Neuronal stem cell (in vitro differentiated cells): ENCODE results near the gene ERC2.
A peak's percentile ranks its signal among the peaks of the same experiment; 100 is the strongest.

Experiments
- DNase-seq: peaks from one replicate; pipeline ENCODE4 v3.0.0-alpha.2; 2013; ENCODE audit warnings: low spot score
- H2AFZ ChIP-seq: one replicate; pipeline ENCODE4 v1.6.1; 2013; ENCODE audit warnings: mild to moderate bottlenecking, low read length, inconsistent platforms
- H2AK5ac ChIP-seq: 2 replicates; pipeline ENCODE4 v1.6.1; 2013; ENCODE audit warnings: low read depth, mild to moderate bottlenecking, inconsistent platforms, low read length, moderate library complexity, mixed read lengths
- H2BK120ac ChIP-seq: 2 replicates; pipeline ENCODE4 v1.6.1; 2013; ENCODE audit warnings: low read depth, mild to moderate bottlenecking, inconsistent platforms, low read length, moderate library complexity, mixed read lengths
- H2BK12ac ChIP-seq: one replicate; pipeline ENCODE4 v1.6.1; 2013; ENCODE audit warnings: low read length, inconsistent platforms
- H2BK15ac ChIP-seq: 2 replicates; pipeline ENCODE4 v1.6.1; 2013; ENCODE audit warnings: mild to moderate bottlenecking, low read length, inconsistent platforms, mixed read lengths
- H2BK5ac ChIP-seq: one replicate; pipeline ENCODE4 v1.6.1; 2013; ENCODE audit warnings: inconsistent platforms, mild to moderate bottlenecking, low read length, moderate library complexity
- H3K14ac ChIP-seq: one replicate; pipeline ENCODE4 v1.6.1; 2013; ENCODE audit warnings: low read length, inconsistent platforms
- H3K18ac ChIP-seq: 2 replicates; pipeline ENCODE4 v1.6.1; 2013; ENCODE audit warnings: low read length, inconsistent platforms
- H3K23ac ChIP-seq: 2 replicates; pipeline ENCODE4 v1.6.1; 2013; ENCODE audit warnings: low read depth, mild to moderate bottlenecking, mixed read lengths, low read length, inconsistent platforms; ENCODE audit not compliant: poor library complexity
- H3K27ac ChIP-seq: replicated peaks from 3 replicates; pipeline ENCODE4 v1.5.1; 2013; ENCODE audit warnings: low read length, inconsistent platforms
- H3K27me3 ChIP-seq, 3 experiments: 2 replicates each; pipeline ENCODE4 v1.6.1; 2013; ENCODE audit warnings: low read length in 3 of 3, mild to moderate bottlenecking in 2 of 3, inconsistent platforms in 1 of 3, low read depth in 1 of 3, mixed read lengths in 1 of 3, moderate library complexity in 1 of 3; ENCODE audit not compliant: control insufficient read depth in 3 of 3, insufficient read depth in 3 of 3
- H3K36me3 ChIP-seq, 2 donors: replicated peaks in 1 of 2; 2 replicates each; pipeline ENCODE4 v1.6.1; 2013; ENCODE audit warnings: low read length in 2 of 2; ENCODE audit not compliant: control insufficient read depth in 2 of 2, insufficient read depth in 2 of 2
- H3K4ac ChIP-seq: 2 replicates; pipeline ENCODE4 v1.6.1; 2013; ENCODE audit warnings: inconsistent platforms, mild to moderate bottlenecking, low read length, moderate library complexity
- H3K4me1 ChIP-seq, 2 donors: 1 replicate in 1 of 2; 2 replicates in 1 of 2; pipeline ENCODE4 v1.6.1; 2013; ENCODE audit warnings: low read length in 2 of 2, low read depth in 1 of 2; ENCODE audit not compliant: control insufficient read depth in 2 of 2, insufficient read depth in 1 of 2
- H3K4me2 ChIP-seq: one replicate; pipeline ENCODE4 v1.6.1; 2013; ENCODE audit warnings: mild to moderate bottlenecking, low read length, inconsistent platforms; ENCODE audit not compliant: insufficient read depth, poor library complexity, severe bottlenecking
- H3K4me3 ChIP-seq, 2 donors: 2 replicates each; pipeline ENCODE4 v1.5.1; 2013; ENCODE audit warnings: low read length in 2 of 2, mild to moderate bottlenecking in 2 of 2, inconsistent platforms in 1 of 2, moderate library complexity in 1 of 2
- H3K79me1 ChIP-seq: one replicate; pipeline ENCODE4 v1.6.1; 2013; ENCODE audit warnings: low read depth, mild to moderate bottlenecking, inconsistent platforms, low read length, moderate library complexity
- H3K9ac ChIP-seq: one replicate; pipeline ENCODE4 v1.6.1; 2013; ENCODE audit warnings: mild to moderate bottlenecking, low read depth, low read length, inconsistent platforms; ENCODE audit not compliant: poor library complexity
- H3K9me3 ChIP-seq, 2 donors: replicated peaks in 1 of 2; 2 replicates each; pipeline versions ENCODE3 to v1.6.1; 2013; ENCODE audit warnings: low read length in 2 of 2, mild to moderate bottlenecking in 2 of 2, inconsistent platforms in 1 of 2, low read depth in 1 of 2, mixed read lengths in 1 of 2, moderate library complexity in 1 of 2; ENCODE audit not compliant: control insufficient read depth in 2 of 2, insufficient read depth in 1 of 2
- H4K8ac ChIP-seq: one replicate; pipeline ENCODE4 v1.6.1; 2013; ENCODE audit warnings: low read depth, mild to moderate bottlenecking, inconsistent platforms, low read length, moderate library complexity
- H4K91ac ChIP-seq: one replicate; pipeline ENCODE4 v1.6.1; 2013; ENCODE audit warnings: low read length, low read depth, mild to moderate bottlenecking, inconsistent platforms; ENCODE audit not compliant: poor library complexity
- WGBS, 2 donors: extraction: QIAGEN DNeasy Blood & Tissue Kit; methylation state at CpG; one replicate each; pipeline ENCODE4 v1.1.7; 2013; ENCODE audit warnings: missing lambda C conversion rate in 2 of 2, mixed read lengths in 1 of 2; ENCODE audit not compliant: insufficient read length in 2 of 2, insufficient replicate concordance in 1 of 2; ENCODE audit errors: extremely low coverage in 2 of 2; 5-methylcytosine and 5-hydroxymethylcytosine counted together

Gene ERC2

DNA sequence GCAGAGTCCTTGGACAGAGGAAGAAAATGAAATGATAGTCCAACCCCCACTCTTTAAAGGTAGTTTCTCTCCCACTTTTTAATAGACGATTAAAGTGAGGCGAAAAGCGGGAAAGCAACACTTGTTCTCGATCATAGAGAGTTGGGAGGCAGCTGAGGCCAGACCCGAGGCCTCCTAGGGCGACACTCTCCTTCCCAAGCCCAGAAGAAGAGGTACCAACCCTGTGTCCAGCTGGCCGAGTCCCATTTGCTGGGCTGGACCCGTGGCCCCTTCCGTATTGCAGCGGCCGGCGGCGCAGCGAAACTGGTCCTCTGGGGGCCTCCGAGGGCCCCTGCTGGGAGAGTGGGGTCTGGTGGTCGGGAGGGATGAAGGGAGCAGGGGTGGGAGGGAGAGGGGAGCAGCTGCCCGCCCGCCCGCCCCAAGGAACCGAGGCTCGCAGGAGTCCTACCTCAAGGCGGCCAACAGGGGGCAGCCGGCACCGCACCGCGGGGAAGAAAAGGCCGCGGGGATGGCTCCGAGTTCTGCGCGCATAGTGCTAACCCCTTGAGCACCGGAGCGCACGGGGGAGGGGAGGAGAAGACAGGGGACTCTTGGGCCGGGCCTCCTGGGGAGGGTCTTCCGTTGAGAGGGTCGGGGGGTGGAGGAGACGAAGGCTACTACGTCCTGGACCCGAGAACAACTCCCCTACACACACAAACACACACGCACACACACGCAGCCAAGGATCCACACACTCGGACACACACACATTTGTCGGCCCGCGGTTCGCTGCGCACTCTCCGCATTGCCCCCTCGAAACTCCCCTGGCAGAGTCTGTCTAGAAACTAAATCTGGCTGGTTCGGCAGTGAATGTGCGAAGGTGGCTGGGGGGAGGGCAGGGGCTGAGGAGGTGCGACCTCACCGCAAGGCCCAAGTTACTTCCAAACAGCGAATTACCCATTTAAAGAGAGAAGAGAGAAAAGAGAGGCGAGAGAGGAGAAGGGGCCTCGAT, 983.2 kb downstream of the ERC2 start:
- no peak overlapping the region for H4K91ac ChIP-seq
- H3K4me2 ChIP-seq: peak overlapping the region; percentile 97
- H2AK5ac ChIP-seq: no peak overlapping the region
- H3K9me3 ChIP-seq: peaks cover 0 to 12% of the 10 kb centered on the region in 2 donors
- H3K79me1 ChIP-seq: no peaks in the 10 kb centered on the region
- peak overlapping the region; percentile 97 for H2AFZ ChIP-seq
- peak overlapping the region; percentile 72 for H3K9ac ChIP-seq
- peaks cover 0 to 67% (median 32%) of the 10 kb centered on the region in 3 experiments for H3K27me3 ChIP-seq
- peak overlapping the region; percentile 76 to 81 for H3K4me3 ChIP-seq
- H2BK5ac ChIP-seq: no peak overlapping the region
- no peak overlapping the region for H3K4ac ChIP-seq
- no peak overlapping the region for H3K14ac ChIP-seq
- no peak overlapping the region for H3K27ac ChIP-seq
- H3K18ac ChIP-seq: peak overlapping the region; percentile 84
- peak; percentile 82 for DNase-seq
- WGBS, 2 donors: no CpG with 5 or more reads among the region's 57 CpGs
- H2BK120ac ChIP-seq: no peak overlapping the region
- no peak overlapping the region for H2BK15ac ChIP-seq
- peaks cover 0 to 41% of the 10 kb centered on the region in 2 donors for H3K36me3 ChIP-seq
- peaks cover 9 to 37% of the 10 kb centered on the region in 2 donors for H3K4me1 ChIP-seq
- H2BK12ac ChIP-seq: no peak overlapping the region
- peak overlapping the region; percentile 62 for H3K23ac ChIP-seq
- H4K8ac ChIP-seq: no peak overlapping the region

DNA sequence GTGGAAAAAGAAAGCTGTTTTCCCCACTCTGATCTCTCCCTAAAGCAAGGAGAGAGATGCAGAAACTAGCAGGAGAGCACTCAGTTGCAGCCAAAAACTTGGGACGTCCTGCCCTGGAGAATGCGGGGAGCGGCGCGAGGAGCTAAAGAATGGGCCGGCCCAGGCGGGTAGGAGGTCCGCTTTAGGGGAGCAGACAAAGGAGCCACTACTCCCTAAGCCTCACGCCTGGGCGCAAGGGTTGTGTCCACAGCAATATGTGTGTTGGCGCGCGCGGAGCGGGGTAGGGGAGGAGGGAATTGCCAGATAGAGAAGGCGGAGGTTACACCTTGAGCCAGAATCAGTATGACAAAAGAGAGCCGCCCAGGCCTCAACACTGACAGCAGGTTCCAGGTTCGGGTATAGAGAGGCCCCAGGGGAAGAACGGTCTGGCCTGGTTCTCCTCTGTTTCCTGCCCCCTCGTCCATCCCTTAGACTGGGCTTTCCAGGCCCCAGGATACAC, 984.0 kb downstream of the ERC2 start:
- no peak overlapping the region for H2AK5ac ChIP-seq
- H2BK15ac ChIP-seq: no peak overlapping the region
- H2AFZ ChIP-seq: peak overlapping the region; percentile 72
- WGBS, 2 donors: no CpG with 5 or more reads among the region's 20 CpGs
- peak overlapping the region; percentile 37 for H3K4me2 ChIP-seq
- H3K36me3 ChIP-seq: peaks cover 0 to 49% of the 10 kb centered on the region in 2 donors
- H3K27ac ChIP-seq: no peak overlapping the region
- H3K27me3 ChIP-seq: peaks cover 0 to 67% (median 29%) of the 10 kb centered on the region in 3 experiments
- peak overlapping the region; percentile 55 to 76 for H3K4me3 ChIP-seq
- peaks cover 0 to 12% of the 10 kb centered on the region in 2 donors for H3K9me3 ChIP-seq
- H3K14ac ChIP-seq: no peak overlapping the region
- no peaks in the 10 kb centered on the region for H3K79me1 ChIP-seq
- no peak overlapping the region for H3K4ac ChIP-seq
- peaks cover 9 to 32% of the 10 kb centered on the region in 2 donors for H3K4me1 ChIP-seq
- H2BK12ac ChIP-seq: no peak overlapping the region
- DNase-seq: peak; percentile 15
- no peak overlapping the region for H2BK5ac ChIP-seq
- H3K23ac ChIP-seq: no peak overlapping the region
- no peak overlapping the region for H4K91ac ChIP-seq
- no peak overlapping the region for H3K9ac ChIP-seq
- no peak overlapping the region for H2BK120ac ChIP-seq
- peak overlapping the region; percentile 40 for H3K18ac ChIP-seq
- H4K8ac ChIP-seq: no peak overlapping the region

DNA sequence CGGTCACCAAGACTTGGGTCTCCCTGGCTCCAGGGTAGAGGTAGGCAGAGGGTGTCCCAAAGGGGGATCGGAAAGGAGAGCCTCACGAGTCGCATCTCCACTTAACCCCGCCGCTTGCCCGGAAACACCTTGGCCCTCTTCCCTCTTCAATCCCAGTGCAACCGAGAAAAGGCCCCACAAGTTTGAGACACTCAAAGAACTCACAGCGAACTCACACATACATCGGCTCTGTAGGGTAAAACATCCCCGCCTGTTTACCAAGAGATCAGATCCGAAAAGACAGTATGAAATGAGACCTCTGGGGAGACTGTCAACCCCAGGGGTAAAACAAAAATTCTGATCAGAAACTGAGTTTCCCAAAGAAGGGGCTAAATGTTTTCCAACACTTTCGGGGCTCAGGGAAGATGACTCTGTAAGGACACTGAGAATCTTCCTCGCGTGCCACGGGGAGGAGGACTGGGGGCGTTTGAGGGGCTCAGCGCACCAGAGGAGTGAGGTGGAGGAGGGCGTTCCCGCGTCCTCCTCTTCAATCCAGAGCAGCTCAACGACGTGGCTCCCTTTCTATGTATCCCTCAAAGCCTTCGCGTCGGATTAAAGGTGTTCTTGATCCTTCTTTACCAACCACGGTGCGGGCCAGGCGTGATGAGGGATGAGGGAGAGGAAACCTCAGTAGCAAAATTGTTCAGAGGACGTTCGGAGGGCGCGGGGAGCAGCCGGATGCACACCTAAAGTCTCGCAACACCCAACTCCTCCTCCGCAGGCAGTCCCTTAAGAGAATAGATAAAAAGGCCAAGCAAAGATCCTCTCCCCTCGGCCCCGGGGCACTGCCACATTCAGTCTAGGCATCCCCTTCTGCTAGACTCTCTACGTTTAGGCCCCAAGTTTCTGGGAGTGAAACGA, 984.8 kb downstream of the ERC2 start:
- H3K4me2 ChIP-seq: peak overlapping the region; percentile 95
- no peak overlapping the region for H3K9ac ChIP-seq
- H3K14ac ChIP-seq: peak overlapping the region; percentile 63
- H3K18ac ChIP-seq: peak overlapping the region; percentile 61
- H3K23ac ChIP-seq: peak overlapping the region; percentile 59
- no peak overlapping the region for H2BK15ac ChIP-seq
- peaks cover 0 to 57% of the 10 kb centered on the region in 2 donors for H3K36me3 ChIP-seq
- no peak overlapping the region for H3K27ac ChIP-seq
- no peak overlapping the region for H4K91ac ChIP-seq
- no peak overlapping the region for H4K8ac ChIP-seq
- H2AK5ac ChIP-seq: no peak overlapping the region
- H3K4ac ChIP-seq: no peak overlapping the region
- H3K4me3 ChIP-seq: peak overlapping the region in 1 of 2 donors; percentile 78
- peaks cover 2 to 28% of the 10 kb centered on the region in 2 donors for H3K4me1 ChIP-seq
- no CpG with 5 or more reads among the region's 40 CpGs for WGBS, 2 donors
- H2BK120ac ChIP-seq: no peak overlapping the region
- H2AFZ ChIP-seq: no peak overlapping the region
- H3K9me3 ChIP-seq: peaks cover 0 to 12% of the 10 kb centered on the region in 2 donors
- DNase-seq: peak; percentile 27
- no peak overlapping the region for H2BK12ac ChIP-seq
- no peaks in the 10 kb centered on the region for H3K79me1 ChIP-seq
- peaks cover 0 to 59% (median 27%) of the 10 kb centered on the region in 3 experiments for H3K27me3 ChIP-seq
- no peak overlapping the region for H2BK5ac ChIP-seq
